ENCODE data around the gene CDKN1C. TPM values are rescaled to one million over a fixed set of nuclear protein-coding genes. Genes with fewer than 3 reads are reported as not detected.

Gene CDKN1C
- total RNA-seq, 1 experiment from 2014 or later = 15.4 TPM

GRCh38 chr11:2916892-2917645 is 31.5 kb upstream of the CDKN1C start:
- H3K4me3 Mint-ChIP-seq = no peak overlapping the region
- WGBS (ENCODE audit: extremely low coverage, insufficient read length, low lambda C conversion rate) = no CpG with 5 or more reads among the region's 16 CpGs

More at GRCh38 chr11:2916892-2917645, 31.5 kb upstream of the CDKN1C start:
- Histone ChIP-seq H3K79me2 (ENCODE audit: insufficient read depth, low read length) (no peaks in the 10 kb centered on the region), H3K23me2 (ENCODE audit: insufficient read length, low read depth, low read length, poor library complexity, severe bottlenecking) (no peaks in the 10 kb centered on the region), H3T11ph (ENCODE audit: low read length) (no peak overlapping the region), H3K9me3 (ENCODE audit: control insufficient read depth, low read depth, low read length) (no peaks in the 10 kb centered on the region), H3K4me1 (ENCODE audit: insufficient read depth, low read length) (no peaks in the 10 kb centered on the region), H4K20me1 (ENCODE audit: control insufficient read depth, insufficient read depth, insufficient read length) (peaks cover 2% of the 10 kb centered on the region), H4K91ac (ENCODE audit: insufficient read length, low read depth, low read length) (no peak overlapping the region), H2BK15ac (ENCODE audit: low read depth, low read length) (no peak overlapping the region), H3K23ac (ENCODE audit: insufficient read length, low read depth, low read length) (no peak overlapping the region), H2AK5ac (ENCODE audit: insufficient read length, low read length) (no peak overlapping the region), H3K56ac (ENCODE audit: insufficient read length, low read depth, low read length) (no peak overlapping the region), H3K4ac (ENCODE audit: low read depth, low read length) (no peak overlapping the region), H3K18ac (ENCODE audit: insufficient read length, low read depth, low read length) (no peak overlapping the region), H4K5ac (ENCODE audit: insufficient read length, low read depth, low read length) (no peak overlapping the region), H2BK5ac (ENCODE audit: insufficient read length, low read length) (no peak overlapping the region), H3K79me1 (ENCODE audit: insufficient read depth, low read depth, low read length, poor library complexity, severe bottlenecking) (no peaks in the 10 kb centered on the region), H3K27ac (ENCODE audit: insufficient read length, low read depth, low read length) (no peak overlapping the region), H3K14ac (ENCODE audit: insufficient read depth, low read length) (no peak overlapping the region; the same call in 1 of the 2 replicates), H4K8ac (replicated peaks; ENCODE audit: insufficient read length, low read depth, low read length) (no peak overlapping the region), H3K27me3 (ENCODE audit: insufficient read depth, low read length) (no peaks in the 10 kb centered on the region), H2AFZ (ENCODE audit: low read length) (no peak overlapping the region), H2BK12ac (ENCODE audit: insufficient read length, low read depth, low read length) (no peak overlapping the region), H2BK120ac (ENCODE audit: low read depth, low read length, poor library complexity, severe bottlenecking) (no peak overlapping the region), H2BK20ac (ENCODE audit: low read depth, low read length, poor library complexity, severe bottlenecking) (no peak overlapping the region), H3K4me2 (ENCODE audit: insufficient read depth, insufficient read length, low read length) (no peak overlapping the region), H3K9ac (ENCODE audit: extremely low read depth, insufficient read length, low read length) (no peak overlapping the region)
- Mint-ChIP-seq H3K9me3 (no peaks in the 10 kb centered on the region), H3K27ac (peak overlapping the region in 1 of 3 experiments; percentile 55; a peak in 1 of 7 replicates), H3K27me3 (ENCODE audit: low read depth) (peaks cover 2% of the 10 kb centered on the region), H3K4me1 (peaks cover 6 to 10% of the 10 kb centered on the region in 2 experiments; a peak in 3 of 4 replicates), H3K36me3 (ENCODE audit: insufficient read depth in 1 of 3, low read depth in 3 of 3) (no peaks in the 10 kb centered on the region; a peak in 1 of 7 replicates)
- TF ChIP-seq, protein P1, sequence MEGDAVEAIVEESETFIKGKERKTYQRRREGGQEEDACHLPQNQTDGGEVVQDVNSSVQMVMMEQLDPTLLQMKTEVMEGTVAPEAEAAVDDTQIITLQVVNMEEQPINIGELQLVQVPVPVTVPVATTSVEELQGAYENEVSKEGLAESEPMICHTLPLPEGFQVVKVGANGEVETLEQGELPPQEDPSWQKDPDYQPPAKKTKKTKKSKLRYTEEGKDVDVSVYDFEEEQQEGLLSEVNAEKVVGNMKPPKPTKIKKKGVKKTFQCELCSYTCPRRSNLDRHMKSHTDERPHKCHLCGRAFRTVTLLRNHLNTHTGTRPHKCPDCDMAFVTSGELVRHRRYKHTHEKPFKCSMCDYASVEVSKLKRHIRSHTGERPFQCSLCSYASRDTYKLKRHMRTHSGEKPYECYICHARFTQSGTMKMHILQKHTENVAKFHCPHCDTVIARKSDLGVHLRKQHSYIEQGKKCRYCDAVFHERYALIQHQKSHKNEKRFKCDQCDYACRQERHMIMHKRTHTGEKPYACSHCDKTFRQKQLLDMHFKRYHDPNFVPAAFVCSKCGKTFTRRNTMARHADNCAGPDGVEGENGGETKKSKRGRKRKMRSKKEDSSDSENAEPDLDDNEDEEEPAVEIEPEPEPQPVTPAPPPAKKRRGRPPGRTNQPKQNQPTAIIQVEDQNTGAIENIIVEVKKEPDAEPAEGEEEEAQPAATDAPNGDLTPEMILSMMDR (conservative IDR thresholded peaks at IDR 0.05) = no peak
- DNase-seq = no peak
